A549 (cell line): Measurements from ENCODE around the gene CPEB2. TPM values are rescaled to one million over a fixed set of nuclear protein-coding genes. Genes with fewer than 3 reads are reported as not detected.

Experiments used
- ATAC-seq, 2 experiments: fragments of 200-7000 bp in 1 of 2; fragments of >200 bp in 1 of 2; cut with Nextera tagmentation in 1 of 2; cut with Tn5 transposase in 1 of 2; 3 replicates each; pipeline versions ENCODE4 v1.8.0 to v1.9.1; 2018 to 2020; ENCODE audit warnings: mild to moderate bottlenecking in 1 of 2, moderate library complexity in 1 of 2
- CTCF ChIA-PET: fragments of 300-600 bp; sonication (Branson Sonifier 250); formaldehyde crosslinking; extraction: SDS; loops from one replicate; lab custom pipeline; 2021; ENCODE audit warnings: antibody characterized with exemption, inconsistent platforms; lab: Yijun Ruan, JAX
- POLR2A ChIA-PET: fragments of 350-600 bp; formaldehyde crosslinking; extraction: SDS; loops from one replicate; lab custom pipeline; 2021; ENCODE audit warnings: antibody characterized with exemption, inconsistent platforms; lab: Yijun Ruan, JAX
- DNase-seq, 2 experiments: peaks; one replicate each; pipeline versions ENCODE4 v3.0.0 to v3.0.0-alpha.2; 2011 to 2016; ENCODE audit warnings: low read depth in 1 of 2, low spot score in 1 of 2
- FAIRE-seq: peaks from 2 replicates; lab custom pipeline; 2011; peaks lifted over from hg19 to GRCh38; lab: Jason Lieb, UNC
- H3K27ac ChIP-seq, 2 experiments: fragments of >200 bp; sonication (Bioruptor Twin); formaldehyde crosslinking; 3 replicates each; pipeline ENCODE4 v1.5.1; 2016 to 2017
- H3K4me1 ChIP-seq: fragments of >200 bp; sonication (Bioruptor Twin); formaldehyde crosslinking; 3 replicates; pipeline ENCODE4 v1.6.1; 2016
- H3K4me2 ChIP-seq: fragments of >200 bp; sonication (Bioruptor Twin); formaldehyde crosslinking; 3 replicates; pipeline ENCODE4 v1.6.1; 2016
- H3K4me3 ChIP-seq: fragments of >200 bp; sonication (Bioruptor Twin); formaldehyde crosslinking; 3 replicates; pipeline ENCODE4 v1.5.1; 2016
- H3K9me3 ChIP-seq: fragments of >200 bp; sonication (Bioruptor Twin); formaldehyde crosslinking; 3 replicates; pipeline ENCODE4 v1.6.1; 2016
- CHD2 ChIP-seq: fragments of 150-350 bp; IDR thresholded peaks from 2 replicates; pipeline ENCODE4 v1.6.1; 2014; ENCODE audit warnings: low read length; ENCODE audit not compliant: partially characterized antibody
- EHMT2 ChIP-seq: fragments of 200-600 bp; sonication (generic); IDR thresholded peaks from 2 replicates; pipeline ENCODE4 v1.6.1; 2016; ENCODE audit warnings: antibody characterized with exemption, low read depth, mild to moderate bottlenecking, moderate library complexity
- EP300 ChIP-seq, 2 experiments: fragments of >200 bp; sonication (Bioruptor Twin); formaldehyde crosslinking; IDR thresholded peaks; 2 replicates in 1 of 2; 3 replicates in 1 of 2; pipeline ENCODE4 v1.6.1; 2016 to 2017
- FOSL2 ChIP-seq, 2 experiments: fragments of 450-650 bp in 1 of 2; fragments of >200 bp in 1 of 2; sonication (Bioruptor Twin) in 1 of 2; formaldehyde crosslinking; IDR thresholded peaks; 2 replicates each; pipeline versions ENCODE4 v1.5.0 to v1.6.1; 2016 to 2020; ENCODE audit warnings: mild to moderate bottlenecking in 1 of 2, moderate library complexity in 1 of 2
- HDAC2 ChIP-seq: fragments of 200-600 bp; sonication (generic); IDR thresholded peaks from 2 replicates; pipeline ENCODE4 v1.6.1; 2016
- HOXA7 ChIP-seq: fragments of 250-450 bp; sonication (Bioruptor Pico); IDR thresholded peaks from 2 replicates; pipeline ENCODE4 v1.5.0; 2020; ENCODE audit warnings: mild to moderate bottlenecking, moderate library complexity
- HOXB5 ChIP-seq: fragments of 250-450 bp; sonication (Bioruptor Pico); IDR thresholded peaks from 2 replicates; pipeline ENCODE4 v1.5.0; 2020; ENCODE audit warnings: mild to moderate bottlenecking, moderate library complexity
- JUNB ChIP-seq: fragments of >200 bp; sonication (Bioruptor Twin); formaldehyde crosslinking; IDR thresholded peaks from 2 replicates; pipeline ENCODE4 v1.6.1; 2016
- KDM1A ChIP-seq: fragments of 200-600 bp; sonication (generic); IDR thresholded peaks from 2 replicates; pipeline ENCODE4 v1.6.1; 2016; ENCODE audit warnings: low read depth, mild to moderate bottlenecking
- KDM5A ChIP-seq: fragments of 200-600 bp; sonication (generic); IDR thresholded peaks from 2 replicates; pipeline ENCODE4 v1.6.1; 2016; ENCODE audit warnings: antibody characterized with exemption, mild to moderate bottlenecking
- MYC ChIP-seq: IDR thresholded peaks from 2 replicates; pipeline ENCODE4 v1.6.1; 2012; ENCODE audit warnings: mild to moderate bottlenecking, inconsistent platforms, low read length, improper control_type of control experiment, borderline replicate concordance
- NR3C1 ChIP-seq: fragments of >200 bp; sonication (Bioruptor Twin); formaldehyde crosslinking; IDR thresholded peaks from 3 replicates; pipeline ENCODE4 v1.6.1; 2017
- PHF8 ChIP-seq: fragments of 200-600 bp; sonication (generic); IDR thresholded peaks from 2 replicates; pipeline ENCODE4 v1.6.1; 2016; ENCODE audit warnings: low read depth, mild to moderate bottlenecking, antibody characterized with exemption, moderate library complexity, borderline replicate concordance
- POLR2AphosphoS2 ChIP-seq: conservative IDR thresholded peaks from 2 replicates; pipeline ENCODE4 v1.6.1; 2012; ENCODE audit warnings: low read length, improper control_type of control experiment, inconsistent platforms
- RAD21 ChIP-seq, 2 experiments: fragments of >200 bp in 1 of 2; sonication (Bioruptor Twin) in 1 of 2; formaldehyde crosslinking in 1 of 2; IDR thresholded peaks in 1 of 2; conservative IDR thresholded peaks in 1 of 2; 2 replicates in 1 of 2; 3 replicates in 1 of 2; pipeline ENCODE4 v1.6.1; 2012 to 2018; ENCODE audit warnings: inconsistent platforms in 1 of 2
- RCOR1 ChIP-seq: fragments of 150-350 bp; IDR thresholded peaks from 2 replicates; pipeline ENCODE4 v1.6.1; 2014; ENCODE audit warnings: antibody characterized with exemption, low read length, low read depth
- RNF2 ChIP-seq: fragments of 200-600 bp; sonication (generic); IDR thresholded peaks from 2 replicates; pipeline ENCODE4 v1.6.1; 2016; ENCODE audit warnings: low read depth, mild to moderate bottlenecking, antibody characterized with exemption, moderate library complexity, borderline replicate concordance
- ZC3H11A ChIP-seq: fragments of 450-650 bp; IDR thresholded peaks from 2 replicates; pipeline ENCODE4 v1.6.1; 2014; ENCODE audit warnings: antibody characterized with exemption, mild to moderate bottlenecking
- ZFP36 ChIP-seq: fragments of 450-650 bp; IDR thresholded peaks from 2 replicates; pipeline ENCODE4 v1.6.1; 2014; ENCODE audit warnings: borderline replicate concordance; ENCODE audit not compliant: partially characterized antibody
- ZNF302 ChIP-seq: fragments of 250-450 bp; sonication (Bioruptor Pico); IDR thresholded peaks from 2 replicates; pipeline ENCODE4 v1.9.0; 2021; ENCODE audit warnings: inconsistent platforms, mild to moderate bottlenecking, moderate library complexity
- ZSCAN20 ChIP-seq: fragments of 250-450 bp; sonication (Bioruptor Pico); IDR thresholded peaks from 2 replicates; pipeline ENCODE4 v1.8.0; 2022; ENCODE audit warnings: mild to moderate bottlenecking, moderate library complexity
- WGBS: methylation state at CpG from one replicate; pipeline ENCODE4 v1.1.6; 2017; ENCODE audit errors: missing lambda C conversion rate; 5-methylcytosine and 5-hydroxymethylcytosine counted together
- polyA plus RNA-seq, 4 experiments: library from polyadenylated mRNA; depleted of rRNA in 3 of 4; stranded (reverse); fragments of >200 nt; fragmentation: RNase III in 1 of 4; extraction: RNeasy Plus Mini Kit Qiagen cat#74134 plus additional on column Dnase treatment in 1 of 4; gene quantifications; 2 replicates in 3 of 4; 3 replicates in 1 of 4; pipeline ENCODE4 v1.2.3, GENCODE V29; 2011 to 2017
- TF ChIP-seq, protein P1 (sequence below): fragments of 250-450 bp; sonication (Bioruptor Pico); IDR thresholded peaks from 2 replicates; pipeline ENCODE4 v1.5.0; 2020; ENCODE audit warnings: low read depth, mild to moderate bottlenecking, moderate library complexity
- TF ChIP-seq, protein P2 (sequence below): fragments of >200 bp; sonication (Bioruptor Twin); formaldehyde crosslinking; IDR thresholded peaks from 3 replicates; pipeline ENCODE4 v1.5.1; 2016
- TF ChIP-seq, protein P3 (sequence below): fragments of 250-450 bp; sonication (Bioruptor Pico); IDR thresholded peaks from 2 replicates; pipeline ENCODE4 v1.5.0; 2021; ENCODE audit warnings: mild to moderate bottlenecking, moderate library complexity, borderline replicate concordance
- TF ChIP-seq, protein P4 (sequence below): fragments of 450-650 bp; IDR thresholded peaks from 2 replicates; pipeline ENCODE4 v1.6.1; 2014; ENCODE audit warnings: antibody characterized with exemption

Gene CPEB2
- polyA plus RNA-seq, 2 of the 4 experiments (the other 2 are of a cell fraction) = 16.2 to 16.8 TPM

DNA sequence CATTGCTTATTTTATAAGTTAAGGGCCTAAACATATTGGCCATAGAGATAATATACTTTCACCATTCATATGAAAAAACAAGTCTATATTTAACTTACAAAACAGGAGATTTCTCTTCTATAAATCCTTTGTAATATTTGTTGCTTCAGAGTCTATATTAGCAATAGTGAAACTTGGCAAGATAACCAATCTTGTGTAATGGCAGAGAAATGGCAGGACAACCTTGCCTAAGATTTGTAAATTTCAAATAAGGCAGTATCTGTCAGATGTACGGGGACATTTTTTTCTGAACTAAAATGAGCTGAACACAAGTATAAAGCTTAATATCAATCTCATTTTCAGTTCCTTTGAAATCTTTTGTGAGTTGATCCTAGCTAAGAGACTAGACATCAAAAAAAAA, 17.8 kb upstream of the CPEB2 start:
- TF ChIP-seq ZC3H11A (no peak), FOSL2 (IDR thresholded peaks at IDR 0.05) (no peak), FOSL2 (CRISPR knock-in tag; IDR thresholded peaks at IDR 0.05) (no peak), RNF2 (no peak), HDAC2 (no peak), ZNF302 (CRISPR knock-in tag) (no peak), EP300 (IDR thresholded peaks at IDR 0.05) (no peak)
- no peak overlapping the region for H3K4me2 ChIP-seq
- no peaks in the 10 kb centered on the region for H3K9me3 ChIP-seq
- FAIRE-seq (no peak), DNase-seq (no peak), ATAC-seq (no peak)
- H3K4me3 ChIP-seq = no peak overlapping the region
- no peaks in the 10 kb centered on the region for H3K4me1 ChIP-seq
- ChIA-PET CTCF (no interaction called here), POLR2A (no interaction called here)
- H3K27ac ChIP-seq = no peak overlapping the region
- 81% methylated on average over 1 of the region's 1 CpG for WGBS

DNA sequence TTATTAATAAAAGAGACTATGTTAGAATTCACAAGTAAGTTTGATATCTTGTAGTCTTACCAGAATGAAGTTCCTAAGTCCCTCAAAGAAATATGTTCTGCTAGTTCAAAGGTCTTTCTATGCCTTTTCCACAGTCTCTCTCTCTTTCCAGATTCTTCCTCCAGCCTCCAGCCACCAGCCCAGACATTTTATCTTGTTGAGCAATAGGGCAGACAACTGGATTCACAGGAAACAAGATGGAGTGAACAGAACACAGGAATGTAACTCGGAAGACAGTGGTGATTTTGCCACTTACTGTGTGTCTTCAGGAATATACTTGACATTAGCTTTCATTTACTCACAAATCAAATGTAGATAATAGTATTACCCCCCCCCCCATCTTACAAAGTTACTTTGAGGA, 17.1 kb upstream of the CPEB2 start:
- Histone ChIP-seq H3K4me2 (no peak overlapping the region), H3K4me3 (no peak overlapping the region), H3K9me3 (no peaks in the 10 kb centered on the region), H3K27ac (no peak overlapping the region), H3K4me1 (no peaks in the 10 kb centered on the region)
- no peak for FAIRE-seq
- ATAC-seq = no peak
- POLR2A ChIA-PET = no interaction called here
- DNase-seq = no peak
- WGBS = 87% methylated on average over 1 of the region's 1 CpG
- CTCF ChIA-PET = no interaction called here
- TF ChIP-seq, protein P1, sequence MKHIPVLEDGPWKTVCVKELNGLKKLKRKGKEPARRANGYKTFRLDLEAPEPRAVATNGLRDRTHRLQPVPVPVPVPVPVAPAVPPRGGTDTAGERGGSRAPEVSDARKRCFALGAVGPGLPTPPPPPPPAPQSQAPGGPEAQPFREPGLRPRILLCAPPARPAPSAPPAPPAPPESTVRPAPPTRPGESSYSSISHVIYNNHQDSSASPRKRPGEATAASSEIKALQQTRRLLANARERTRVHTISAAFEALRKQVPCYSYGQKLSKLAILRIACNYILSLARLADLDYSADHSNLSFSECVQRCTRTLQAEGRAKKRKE (CRISPR knock-in tag) = no peak
- no peak for TF ChIP-seq POLR2AphosphoS2
- no peak for TF ChIP-seq CHD2
- no peak for TF ChIP-seq ZC3H11A
- no peak for TF ChIP-seq JUNB
- TF ChIP-seq KDM1A = no peak
- no peak for TF ChIP-seq MYC
- no peak for TF ChIP-seq EHMT2
- no peak for TF ChIP-seq PHF8
- TF ChIP-seq RAD21 (conservative IDR thresholded peaks at IDR 0.05 in 1 of 2, IDR thresholded peaks at IDR 0.05 in 1 of 2) = no peak
- TF ChIP-seq HOXA7 (CRISPR knock-in tag) = no peak
- TF ChIP-seq, protein P2, sequence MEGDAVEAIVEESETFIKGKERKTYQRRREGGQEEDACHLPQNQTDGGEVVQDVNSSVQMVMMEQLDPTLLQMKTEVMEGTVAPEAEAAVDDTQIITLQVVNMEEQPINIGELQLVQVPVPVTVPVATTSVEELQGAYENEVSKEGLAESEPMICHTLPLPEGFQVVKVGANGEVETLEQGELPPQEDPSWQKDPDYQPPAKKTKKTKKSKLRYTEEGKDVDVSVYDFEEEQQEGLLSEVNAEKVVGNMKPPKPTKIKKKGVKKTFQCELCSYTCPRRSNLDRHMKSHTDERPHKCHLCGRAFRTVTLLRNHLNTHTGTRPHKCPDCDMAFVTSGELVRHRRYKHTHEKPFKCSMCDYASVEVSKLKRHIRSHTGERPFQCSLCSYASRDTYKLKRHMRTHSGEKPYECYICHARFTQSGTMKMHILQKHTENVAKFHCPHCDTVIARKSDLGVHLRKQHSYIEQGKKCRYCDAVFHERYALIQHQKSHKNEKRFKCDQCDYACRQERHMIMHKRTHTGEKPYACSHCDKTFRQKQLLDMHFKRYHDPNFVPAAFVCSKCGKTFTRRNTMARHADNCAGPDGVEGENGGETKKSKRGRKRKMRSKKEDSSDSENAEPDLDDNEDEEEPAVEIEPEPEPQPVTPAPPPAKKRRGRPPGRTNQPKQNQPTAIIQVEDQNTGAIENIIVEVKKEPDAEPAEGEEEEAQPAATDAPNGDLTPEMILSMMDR = no peak
- TF ChIP-seq, protein P3, sequence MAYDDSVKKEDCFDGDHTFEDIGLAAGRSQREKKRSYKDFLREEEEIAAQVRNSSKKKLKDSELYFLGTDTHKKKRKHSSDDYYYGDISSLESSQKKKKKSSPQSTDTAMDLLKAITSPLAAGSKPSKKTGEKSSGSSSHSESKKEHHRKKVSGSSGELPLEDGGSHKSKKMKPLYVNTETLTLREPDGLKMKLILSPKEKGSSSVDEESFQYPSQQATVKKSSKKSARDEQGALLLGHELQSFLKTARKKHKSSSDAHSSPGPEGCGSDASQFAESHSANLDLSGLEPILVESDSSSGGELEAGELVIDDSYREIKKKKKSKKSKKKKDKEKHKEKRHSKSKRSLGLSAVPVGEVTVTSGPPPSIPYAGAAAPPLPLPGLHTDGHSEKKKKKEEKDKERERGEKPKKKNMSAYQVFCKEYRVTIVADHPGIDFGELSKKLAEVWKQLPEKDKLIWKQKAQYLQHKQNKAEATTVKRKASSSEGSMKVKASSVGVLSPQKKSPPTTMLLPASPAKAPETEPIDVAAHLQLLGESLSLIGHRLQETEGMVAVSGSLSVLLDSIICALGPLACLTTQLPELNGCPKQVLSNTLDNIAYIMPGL (CRISPR knock-in tag) = no peak
- TF ChIP-seq NR3C1 = no peak
- no peak for TF ChIP-seq RCOR1
- TF ChIP-seq, protein P4, sequence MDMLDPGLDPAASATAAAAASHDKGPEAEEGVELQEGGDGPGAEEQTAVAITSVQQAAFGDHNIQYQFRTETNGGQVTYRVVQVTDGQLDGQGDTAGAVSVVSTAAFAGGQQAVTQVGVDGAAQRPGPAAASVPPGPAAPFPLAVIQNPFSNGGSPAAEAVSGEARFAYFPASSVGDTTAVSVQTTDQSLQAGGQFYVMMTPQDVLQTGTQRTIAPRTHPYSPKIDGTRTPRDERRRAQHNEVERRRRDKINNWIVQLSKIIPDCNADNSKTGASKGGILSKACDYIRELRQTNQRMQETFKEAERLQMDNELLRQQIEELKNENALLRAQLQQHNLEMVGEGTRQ = no peak
- no peak for TF ChIP-seq HOXB5 (CRISPR knock-in tag)
- no peak for TF ChIP-seq ZSCAN20
- no peak for TF ChIP-seq ZFP36
- no peak for TF ChIP-seq KDM5A
